H9 (cell line): Measurements from ENCODE around the gene GPM6B. TPM values are rescaled to one million over a fixed set of nuclear protein-coding genes. Genes with fewer than 3 reads are reported as not detected.

ENCODE experiments used
- DNase-seq: peaks from one replicate; pipeline ENCODE4 v3.0.0-alpha.2; 2017
- H2AFZ ChIP-seq: one replicate; pipeline ENCODE4 v1.6.1; 2013; ENCODE audit warnings: mild to moderate bottlenecking, low read length, control low read depth, moderate library complexity
- H2AK5ac ChIP-seq: 2 replicates; pipeline ENCODE4 v1.6.1; 2013; ENCODE audit warnings: low read length, control low read depth, mixed read lengths; ENCODE audit not compliant: insufficient read length
- H2BK120ac ChIP-seq: one replicate; pipeline ENCODE4 v1.6.1; 2013; ENCODE audit warnings: low read depth, mild to moderate bottlenecking, low read length, control low read depth, inconsistent platforms; ENCODE audit not compliant: poor library complexity, severe bottlenecking
- H2BK12ac ChIP-seq: 2 replicates; pipeline ENCODE4 v1.6.1; 2013; ENCODE audit warnings: low read length, control low read depth, mixed read lengths, low read depth; ENCODE audit not compliant: insufficient read length
- H2BK15ac ChIP-seq: 2 replicates; pipeline ENCODE4 v1.6.1; 2013; ENCODE audit warnings: low read depth, low read length, control low read depth
- H2BK20ac ChIP-seq: one replicate; pipeline ENCODE4 v1.6.1; 2013; ENCODE audit warnings: low read depth, mild to moderate bottlenecking, low read length, control low read depth, inconsistent platforms; ENCODE audit not compliant: poor library complexity, severe bottlenecking
- H2BK5ac ChIP-seq: 2 replicates; pipeline ENCODE4 v1.6.1; 2013; ENCODE audit warnings: low read length, control low read depth, mixed read lengths; ENCODE audit not compliant: insufficient read length
- H3K14ac ChIP-seq: 2 replicates; pipeline ENCODE4 v1.6.1; 2013; ENCODE audit warnings: low read length, control low read depth; ENCODE audit not compliant: insufficient read depth
- H3K18ac ChIP-seq: 2 replicates; pipeline ENCODE4 v1.6.1; 2013; ENCODE audit warnings: low read depth, mild to moderate bottlenecking, mixed read lengths, low read length, control low read depth; ENCODE audit not compliant: insufficient read length
- H3K23ac ChIP-seq: 2 replicates; pipeline ENCODE4 v1.6.1; 2013; ENCODE audit warnings: low read length, control low read depth, mixed read lengths, low read depth; ENCODE audit not compliant: insufficient read length
- H3K23me2 ChIP-seq: 2 replicates; pipeline ENCODE4 v1.6.1; 2013; ENCODE audit warnings: low read depth, mild to moderate bottlenecking, mixed read lengths, low read length, control low read depth; ENCODE audit not compliant: insufficient read length, poor library complexity, severe bottlenecking
- H3K27ac ChIP-seq: 2 replicates; pipeline ENCODE4 v1.5.1; 2013; ENCODE audit warnings: low read length, control low read depth, mixed read lengths, low read depth; ENCODE audit not compliant: insufficient read length
- H3K27me3 ChIP-seq: 2 replicates; pipeline ENCODE4 v1.6.1; 2013; ENCODE audit warnings: low read length, control low read depth, inconsistent platforms; ENCODE audit not compliant: insufficient read depth
- H3K4ac ChIP-seq: 2 replicates; pipeline ENCODE4 v1.6.1; 2013; ENCODE audit warnings: low read depth, mild to moderate bottlenecking, control low read depth, inconsistent platforms, low read length, moderate library complexity
- H3K4me1 ChIP-seq: 2 replicates; pipeline ENCODE4 v1.6.1; 2013; ENCODE audit warnings: low read length, control low read depth, inconsistent platforms; ENCODE audit not compliant: insufficient read depth
- H3K4me2 ChIP-seq: 2 replicates; pipeline ENCODE4 v1.6.1; 2013; ENCODE audit warnings: low read length, control low read depth, mixed read lengths; ENCODE audit not compliant: insufficient read length, insufficient read depth
- H3K56ac ChIP-seq: 2 replicates; pipeline ENCODE4 v1.6.1; 2013; ENCODE audit warnings: low read depth, mild to moderate bottlenecking, mixed read lengths, low read length, control low read depth; ENCODE audit not compliant: insufficient read length
- H3K79me1 ChIP-seq: 2 replicates; pipeline ENCODE4 v1.6.1; 2013; ENCODE audit warnings: low read depth, mild to moderate bottlenecking, moderate library complexity, low read length, control low read depth, inconsistent platforms; ENCODE audit not compliant: insufficient read depth, poor library complexity, severe bottlenecking
- H3K79me2 ChIP-seq: 2 replicates; pipeline ENCODE4 v1.6.1; 2013; ENCODE audit warnings: low read length, control low read depth, inconsistent platforms; ENCODE audit not compliant: insufficient read depth
- H3K9ac ChIP-seq: 2 replicates; pipeline ENCODE4 v1.6.1; 2013; ENCODE audit warnings: low read length, control low read depth, mixed read lengths; ENCODE audit not compliant: insufficient read length; ENCODE audit errors: extremely low read depth
- H3K9me3 ChIP-seq: one replicate; pipeline ENCODE4 v1.6.1; 2013; ENCODE audit warnings: low read depth, low read length, inconsistent platforms; ENCODE audit not compliant: control insufficient read depth
- H3T11ph ChIP-seq: one replicate; pipeline ENCODE4 v1.6.1; 2013; ENCODE audit warnings: mild to moderate bottlenecking, low read length, control low read depth, inconsistent platforms
- H4K20me1 ChIP-seq: one replicate; pipeline ENCODE4 v1.6.1; 2013; ENCODE audit not compliant: control insufficient read depth, insufficient read length, insufficient read depth
- H4K5ac ChIP-seq: 2 replicates; pipeline ENCODE4 v1.6.1; 2013; ENCODE audit warnings: low read depth, mild to moderate bottlenecking, mixed read lengths, low read length, control low read depth; ENCODE audit not compliant: insufficient read length
- H4K8ac ChIP-seq: replicated peaks from 2 replicates; pipeline ENCODE4 v1.6.1; 2013; ENCODE audit warnings: low read length, control low read depth, mixed read lengths, low read depth; ENCODE audit not compliant: insufficient read length
- H4K91ac ChIP-seq: 2 replicates; pipeline ENCODE4 v1.6.1; 2013; ENCODE audit warnings: low read depth, mild to moderate bottlenecking, moderate library complexity, mixed read lengths, low read length, control low read depth; ENCODE audit not compliant: insufficient read length
- H3K27ac Mint-ChIP-seq, 3 experiments: 2 replicates in 2 of 3; 3 replicates in 1 of 3; pipeline ENCODE4 v1.8.0; 2020 to 2021; ENCODE audit warnings: mixed read lengths in 3 of 3, mild to moderate bottlenecking in 1 of 3, moderate library complexity in 1 of 3
- H3K27me3 Mint-ChIP-seq: 2 replicates; pipeline ENCODE4 v1.8.0; 2021; ENCODE audit warnings: low read depth, mild to moderate bottlenecking, moderate library complexity, mixed read lengths
- H3K36me3 Mint-ChIP-seq, 3 experiments: 2 replicates in 2 of 3; 3 replicates in 1 of 3; pipeline ENCODE4 v1.8.0; 2020 to 2021; ENCODE audit warnings: low read depth in 3 of 3, mixed read lengths in 3 of 3; ENCODE audit not compliant: insufficient read depth in 1 of 3
- H3K4me1 Mint-ChIP-seq, 2 experiments: 2 replicates each; pipeline ENCODE4 v1.8.0; 2020; ENCODE audit warnings: mixed read lengths in 2 of 2
- H3K4me3 Mint-ChIP-seq, 2 experiments: 2 replicates in 1 of 2; 3 replicates in 1 of 2; pipeline ENCODE4 v1.8.0; 2020 to 2021; ENCODE audit warnings: mild to moderate bottlenecking in 2 of 2, mixed read lengths in 2 of 2, moderate library complexity in 1 of 2
- H3K9me3 Mint-ChIP-seq, 2 experiments: 2 replicates in 1 of 2; 3 replicates in 1 of 2; pipeline ENCODE4 v1.8.0; 2020; ENCODE audit warnings: mild to moderate bottlenecking in 2 of 2, mixed read lengths in 2 of 2, moderate library complexity in 1 of 2
- whole genome bisulfite sequencing: extraction: QIAGEN DNeasy Blood & Tissue Kit; methylation state at CpG from one replicate; pipeline ENCODE4 v1.1.7; 2013; ENCODE audit warnings: missing lambda C conversion rate, low lambda C conversion rate, mixed read lengths; ENCODE audit not compliant: insufficient read length; ENCODE audit errors: extremely low coverage; 5-methylcytosine and 5-hydroxymethylcytosine counted together
- total RNA-seq: library from RNA; stranded (reverse); gene quantifications from 2 replicates; pipeline ENCODE4 v1.2.1, GENCODE V29; 2021
- TF ChIP-seq, protein P1 (sequence below): fragments of 200-600 bp; sonication (generic); conservative IDR thresholded peaks from 3 replicates; pipeline ENCODE4 v1.8.0; 2021; ENCODE audit warnings: antibody characterized with exemption, mild to moderate bottlenecking

GPM6B gene
- total RNA-seq, 1 experiment from 2014 or later = 73.9 TPM

DNA sequence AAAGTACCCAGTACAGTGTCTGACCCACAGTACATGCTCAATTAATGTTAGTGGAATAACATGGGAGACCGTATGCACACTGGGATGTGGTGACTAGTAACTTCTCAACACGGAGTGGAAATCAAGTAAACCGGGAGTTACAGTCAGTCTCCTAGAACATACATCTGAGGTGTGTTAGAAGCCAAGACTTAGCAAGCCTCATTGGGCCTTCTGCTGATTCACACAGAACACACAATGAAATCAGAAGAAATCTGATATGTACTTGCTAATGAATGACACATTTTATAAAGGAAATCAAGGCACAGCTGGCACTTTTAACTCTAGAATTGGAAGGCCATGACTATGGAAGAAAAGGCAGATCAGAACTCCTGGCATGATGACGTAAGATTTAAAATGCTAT, 95.5 kb downstream of the GPM6B start:
- no peak overlapping the region for H2AFZ ChIP-seq
- WGBS = no CpG with 5 or more reads among the region's 4 CpGs
- no peak for DNase-seq

More for the DNA sequence above, 95.5 kb downstream of the GPM6B start:
- Histone ChIP-seq H4K91ac (no peak overlapping the region), H2BK20ac (no peak overlapping the region), H4K5ac (no peak overlapping the region), H2AK5ac (no peak overlapping the region), H3K23ac (no peak overlapping the region), H3K18ac (no peak overlapping the region), H2BK5ac (no peak overlapping the region), H3K4ac (no peak overlapping the region), H3T11ph (no peak overlapping the region), H3K14ac (no peak overlapping the region), H3K9me3 (no peaks in the 10 kb centered on the region), H4K20me1 (no peaks in the 10 kb centered on the region), H3K56ac (no peak overlapping the region), H3K27me3 (no peaks in the 10 kb centered on the region), H2BK12ac (no peak overlapping the region), H4K8ac (no peak overlapping the region), H3K4me1 (no peaks in the 10 kb centered on the region), H2BK120ac (no peak overlapping the region), H2BK15ac (no peak overlapping the region), H3K23me2 (no peaks in the 10 kb centered on the region), H3K9ac (no peak overlapping the region), H3K79me1 (peaks cover 3% of the 10 kb centered on the region), H3K27ac (no peak overlapping the region), H3K79me2 (peaks cover 4% of the 10 kb centered on the region; the same call in 1 of the 2 replicates), H3K4me2 (no peak overlapping the region)
- Mint-ChIP-seq H3K36me3 (peaks cover 21 to 57% (median 24%) of the 10 kb centered on the region in 3 experiments), H3K27me3 (no peaks in the 10 kb centered on the region), H3K4me3 (no peak overlapping the region), H3K4me1 (peaks cover 2 to 12% of the 10 kb centered on the region in 2 experiments; a peak in 3 of 4 replicates), H3K9me3 (peaks cover 37 to 53% of the 10 kb centered on the region in 2 experiments), H3K27ac (no peak overlapping the region)
- TF ChIP-seq, protein P1, sequence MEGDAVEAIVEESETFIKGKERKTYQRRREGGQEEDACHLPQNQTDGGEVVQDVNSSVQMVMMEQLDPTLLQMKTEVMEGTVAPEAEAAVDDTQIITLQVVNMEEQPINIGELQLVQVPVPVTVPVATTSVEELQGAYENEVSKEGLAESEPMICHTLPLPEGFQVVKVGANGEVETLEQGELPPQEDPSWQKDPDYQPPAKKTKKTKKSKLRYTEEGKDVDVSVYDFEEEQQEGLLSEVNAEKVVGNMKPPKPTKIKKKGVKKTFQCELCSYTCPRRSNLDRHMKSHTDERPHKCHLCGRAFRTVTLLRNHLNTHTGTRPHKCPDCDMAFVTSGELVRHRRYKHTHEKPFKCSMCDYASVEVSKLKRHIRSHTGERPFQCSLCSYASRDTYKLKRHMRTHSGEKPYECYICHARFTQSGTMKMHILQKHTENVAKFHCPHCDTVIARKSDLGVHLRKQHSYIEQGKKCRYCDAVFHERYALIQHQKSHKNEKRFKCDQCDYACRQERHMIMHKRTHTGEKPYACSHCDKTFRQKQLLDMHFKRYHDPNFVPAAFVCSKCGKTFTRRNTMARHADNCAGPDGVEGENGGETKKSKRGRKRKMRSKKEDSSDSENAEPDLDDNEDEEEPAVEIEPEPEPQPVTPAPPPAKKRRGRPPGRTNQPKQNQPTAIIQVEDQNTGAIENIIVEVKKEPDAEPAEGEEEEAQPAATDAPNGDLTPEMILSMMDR = no peak

Other genes starting within 250 kb of the GPM6B start
- 0.75 and 0.94 TPM in 2 replicates for gene EGFL6, start 247.5 kb downstream of the GPM6B start, total RNA-seq
- gene TCEANC, start 164.0 kb downstream of the GPM6B start, total RNA-seq = 2.7 and 3.1 TPM in 2 replicates
- gene RAB9A, start 128.0 kb downstream of the GPM6B start, total RNA-seq = 20.9 and 21.3 TPM in 2 replicates
- 13.3 and 14.6 TPM in 2 replicates for gene TRAPPC2, start 82.5 kb downstream of the GPM6B start, total RNA-seq
- 36.0 and 36.6 TPM in 2 replicates for gene OFD1, start 82.3 kb downstream of the GPM6B start, total RNA-seq
- 14.8 and 14.9 TPM in 2 replicates for gene GEMIN8, start 212.8 kb upstream of the GPM6B start, total RNA-seq